22Rv1 (cell line): ENCODE measurements around the gene RNF113A.

Experiments used
- ZFX ChIP-seq: fragments of 450-650 bp; IDR thresholded peaks from 2 replicates; pipeline ENCODE4 v1.6.1; 2017; ENCODE audit warnings: antibody characterized with exemption, borderline replicate concordance
- TF ChIP-seq, protein P1 (sequence below): fragments of 450-650 bp; IDR thresholded peaks from 2 replicates; pipeline ENCODE4 v1.5.1; 2017; ENCODE audit warnings: mild to moderate bottlenecking

DNA sequence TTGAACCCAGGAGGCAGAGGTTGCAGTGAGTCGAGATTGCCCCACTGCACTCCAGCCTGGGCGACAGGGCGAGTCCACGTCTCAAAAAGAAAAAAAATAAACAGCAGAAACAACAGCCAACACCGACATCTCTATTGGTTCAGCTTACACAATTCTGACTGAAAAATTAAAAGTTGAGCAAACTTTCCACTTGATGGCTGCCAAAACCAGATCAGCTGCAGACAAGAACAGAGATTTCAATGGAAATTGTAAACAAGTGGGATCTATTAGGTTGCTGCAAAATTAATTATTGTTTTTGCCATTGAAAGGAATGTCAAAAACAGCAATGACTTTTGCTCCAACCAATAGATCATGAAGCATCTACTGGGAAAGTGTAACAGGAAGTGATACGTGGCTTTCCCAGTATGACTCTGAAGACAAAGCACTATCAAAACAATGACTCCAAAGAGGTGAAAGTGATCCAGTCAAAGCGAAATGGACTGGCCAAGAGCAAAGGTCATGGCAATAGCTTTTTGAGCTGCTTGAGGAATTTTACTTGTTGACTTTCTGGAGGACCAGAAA lies 45.1 kb downstream of the RNF113A start:
- TF ChIP-seq, protein P1, sequence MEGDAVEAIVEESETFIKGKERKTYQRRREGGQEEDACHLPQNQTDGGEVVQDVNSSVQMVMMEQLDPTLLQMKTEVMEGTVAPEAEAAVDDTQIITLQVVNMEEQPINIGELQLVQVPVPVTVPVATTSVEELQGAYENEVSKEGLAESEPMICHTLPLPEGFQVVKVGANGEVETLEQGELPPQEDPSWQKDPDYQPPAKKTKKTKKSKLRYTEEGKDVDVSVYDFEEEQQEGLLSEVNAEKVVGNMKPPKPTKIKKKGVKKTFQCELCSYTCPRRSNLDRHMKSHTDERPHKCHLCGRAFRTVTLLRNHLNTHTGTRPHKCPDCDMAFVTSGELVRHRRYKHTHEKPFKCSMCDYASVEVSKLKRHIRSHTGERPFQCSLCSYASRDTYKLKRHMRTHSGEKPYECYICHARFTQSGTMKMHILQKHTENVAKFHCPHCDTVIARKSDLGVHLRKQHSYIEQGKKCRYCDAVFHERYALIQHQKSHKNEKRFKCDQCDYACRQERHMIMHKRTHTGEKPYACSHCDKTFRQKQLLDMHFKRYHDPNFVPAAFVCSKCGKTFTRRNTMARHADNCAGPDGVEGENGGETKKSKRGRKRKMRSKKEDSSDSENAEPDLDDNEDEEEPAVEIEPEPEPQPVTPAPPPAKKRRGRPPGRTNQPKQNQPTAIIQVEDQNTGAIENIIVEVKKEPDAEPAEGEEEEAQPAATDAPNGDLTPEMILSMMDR, result no peak
- TF ChIP-seq ZFX, result no peak
